SK-N-SH (cell line): ENCODE data around the gene MAPT. TPM values are rescaled to one million over a fixed set of nuclear protein-coding genes. Genes with fewer than 3 reads are reported as not detected.

Source experiments
- CTCF ChIA-PET: fragments of 300-600, 350-600 bp; formaldehyde crosslinking; extraction: SDS; loops from one replicate; lab custom pipeline; 2021; lab: Yijun Ruan, JAX
- POLR2A ChIA-PET: fragments of 350-600 bp; sonication (Branson Sonifier 250); formaldehyde crosslinking; extraction: SDS; loops from one replicate; lab custom pipeline; 2020; ENCODE audit warnings: antibody characterized with exemption, inconsistent platforms; lab: Yijun Ruan, JAX
- DNase-seq: peaks from one replicate; pipeline ENCODE4 v3.0.0; 2012
- H2AFZ ChIP-seq: fragments of 200-600 bp; sonication (generic); 2 replicates; pipeline ENCODE4 v1.8.1; 2016; ENCODE audit warnings: antibody characterized with exemption, mild to moderate bottlenecking, low read depth
- H3F3A ChIP-seq: fragments of 200-600 bp; sonication (generic); replicated peaks from 2 replicates; pipeline ENCODE3; 2016; ENCODE audit warnings: antibody characterized with exemption, mild to moderate bottlenecking; ENCODE audit not compliant: insufficient read depth
- H3K27ac ChIP-seq, 2 experiments: fragments of 200-500 bp in 1 of 2; fragments of 200-600 bp in 1 of 2; sonication (Bioruptor generic) in 1 of 2; sonication (generic), shearing (Covaris generic) in 1 of 2; 2 replicates each; pipeline versions ENCODE4 v1.5.1 to v1.6.1; 2014 to 2016; ENCODE audit warnings: low read depth in 2 of 2, inconsistent platforms in 1 of 2, low read length in 1 of 2, mild to moderate bottlenecking in 1 of 2, mixed read lengths in 1 of 2
- H3K27me3 ChIP-seq: fragments of 200-600 bp; sonication (generic), shearing (Covaris generic); 2 replicates; pipeline ENCODE4 v1.6.1; 2016; ENCODE audit warnings: mixed run types; ENCODE audit not compliant: insufficient read depth
- H3K36me3 ChIP-seq, 2 experiments: fragments of 200-500 bp in 1 of 2; fragments of 200-600 bp in 1 of 2; sonication (Bioruptor generic) in 1 of 2; sonication (generic) in 1 of 2; replicated peaks in 1 of 2; 2 replicates each; pipeline versions ENCODE3 to v1.5.1; 2014 to 2016; ENCODE audit warnings: low read length in 1 of 2, mild to moderate bottlenecking in 1 of 2; ENCODE audit not compliant: insufficient read depth in 2 of 2, control insufficient read depth in 1 of 2
- H3K4me1 ChIP-seq, 2 experiments: fragments of 200-500 bp in 1 of 2; fragments of 200-600 bp in 1 of 2; sonication (Bioruptor generic) in 1 of 2; sonication (generic), shearing (Covaris generic) in 1 of 2; 2 replicates each; pipeline versions ENCODE4 v1.5.1 to v1.6.1; 2014 to 2016; ENCODE audit warnings: low read depth in 1 of 2, low read length in 1 of 2, mixed run types in 1 of 2; ENCODE audit not compliant: insufficient read depth in 2 of 2, control insufficient read depth in 1 of 2
- H3K4me2 ChIP-seq: fragments of 200-600 bp; sonication (generic), shearing (Covaris generic); 2 replicates; pipeline ENCODE4 v1.6.1; 2017; ENCODE audit warnings: mixed run types
- H3K4me3 ChIP-seq, 2 experiments: fragments of 200-500 bp in 1 of 2; fragments of 200-600 bp in 1 of 2; sonication (Bioruptor generic) in 1 of 2; sonication (generic), shearing (Covaris generic) in 1 of 2; 2 replicates each; pipeline versions ENCODE4 v1.5.1 to v1.8.1; 2014 to 2016; ENCODE audit warnings: low read depth in 2 of 2, inconsistent platforms in 1 of 2, low read length in 1 of 2, mild to moderate bottlenecking in 1 of 2, mixed read lengths in 1 of 2, moderate library complexity in 1 of 2
- H3K79me2 ChIP-seq: fragments of 200-600 bp; sonication (generic); 2 replicates; pipeline ENCODE4 v1.8.1; 2017; ENCODE audit warnings: mild to moderate bottlenecking; ENCODE audit not compliant: insufficient read depth
- H3K9ac ChIP-seq: fragments of 200-600 bp; sonication (generic); 2 replicates; pipeline ENCODE4 v1.6.1; 2017; ENCODE audit warnings: mixed run types
- H3K9me2 ChIP-seq: fragments of 200-600 bp; sonication (generic); 2 replicates; pipeline ENCODE4 v1.6.1; 2017; ENCODE audit warnings: mixed run types
- H3K9me3 ChIP-seq: fragments of 200-600 bp; sonication (generic); 2 replicates; pipeline ENCODE4 v1.6.1; 2017; ENCODE audit warnings: mixed run types, mild to moderate bottlenecking, moderate library complexity
- H4K20me1 ChIP-seq: fragments of 200-600 bp; sonication (generic); 2 replicates; pipeline ENCODE4 v1.6.1; 2017; ENCODE audit warnings: mild to moderate bottlenecking, mixed run types; ENCODE audit not compliant: insufficient read depth
- FOSL2 ChIP-seq: IDR thresholded peaks from 2 replicates; pipeline ENCODE4 v1.4.0; 2012; ENCODE audit warnings: low read depth, mild to moderate bottlenecking, moderate library complexity, borderline replicate concordance
- FOXJ3 ChIP-seq: sonication (generic); formaldehyde crosslinking; IDR thresholded peaks from 2 replicates; pipeline ENCODE4 v1.5.1; 2020; ENCODE audit warnings: mild to moderate bottlenecking, missing genetic modification reagents
- IRF3 ChIP-seq: fragments of 150-350 bp; IDR thresholded peaks from 2 replicates; pipeline ENCODE4 v1.6.1; 2016; ENCODE audit warnings: mild to moderate bottlenecking, low read depth, low read length
- JUND ChIP-seq: IDR thresholded peaks from 2 replicates; pipeline ENCODE4 v1.4.0; 2012
- MEF2A ChIP-seq: IDR thresholded peaks from 2 replicates; pipeline ENCODE4 v1.4.0; 2012; ENCODE audit warnings: low read depth, borderline replicate concordance
- MXI1 ChIP-seq: IDR thresholded peaks from 2 replicates; pipeline ENCODE4 v1.6.1; 2012; ENCODE audit warnings: mild to moderate bottlenecking, low read depth, low read length, improper control_type of control experiment
- POLR2AphosphoS5 ChIP-seq: IDR thresholded peaks from 2 replicates; pipeline ENCODE4 v1.6.1; 2012; ENCODE audit warnings: low read depth, low read length
- RAD21 ChIP-seq: IDR thresholded peaks from 2 replicates; pipeline ENCODE4 v1.6.1; 2012; ENCODE audit warnings: mild to moderate bottlenecking, low read length
- RCOR1 ChIP-seq: fragments of 150-350 bp; IDR thresholded peaks from 2 replicates; pipeline ENCODE4 v1.6.1; 2017; ENCODE audit warnings: antibody characterized with exemption, low read length
- REST ChIP-seq: IDR thresholded peaks from 2 replicates; pipeline ENCODE4 v1.6.1; 2012; ENCODE audit warnings: mild to moderate bottlenecking, low read depth, low read length, moderate library complexity
- RFX5 ChIP-seq: IDR thresholded peaks from 2 replicates; pipeline ENCODE4 v1.6.1; 2012; ENCODE audit warnings: mild to moderate bottlenecking, improper control_type of control experiment, low read length
- RXRA ChIP-seq: IDR thresholded peaks from 2 replicates; pipeline ENCODE4 v1.4.0; 2012; ENCODE audit warnings: low read depth, mild to moderate bottlenecking, borderline replicate concordance
- TAF1 ChIP-seq: IDR thresholded peaks from 2 replicates; pipeline ENCODE4 v1.6.1; 2012; ENCODE audit warnings: low read depth, mild to moderate bottlenecking, low read length, moderate library complexity, borderline replicate concordance
- TEAD4 ChIP-seq: IDR thresholded peaks from 2 replicates; pipeline ENCODE4 v1.4.0; 2012; ENCODE audit warnings: mild to moderate bottlenecking, borderline replicate concordance; ENCODE audit not compliant: insufficient read depth
- USF1 ChIP-seq: IDR thresholded peaks from 2 replicates; pipeline ENCODE4 v1.4.0; 2012; ENCODE audit warnings: low read depth, borderline replicate concordance
- YY1 ChIP-seq: IDR thresholded peaks from 2 replicates; pipeline ENCODE4 v1.4.0; 2012; ENCODE audit warnings: low read depth, mild to moderate bottlenecking
- ZBTB33 ChIP-seq: IDR thresholded peaks from 2 replicates; pipeline ENCODE4 v1.4.0; 2012; ENCODE audit warnings: low read depth, borderline replicate concordance
- WGBS: methylation state at CpG from one replicate; pipeline ENCODE4 v1.1.6; 2017; ENCODE audit warnings: low lambda C conversion rate; 5-methylcytosine and 5-hydroxymethylcytosine counted together
- polyA plus RNA-seq, 3 experiments: library from polyadenylated mRNA; depleted of rRNA; stranded (reverse); fragments of >200 nt; gene quantifications; 2 replicates each; pipeline ENCODE4 v1.2.3, GENCODE V29; 2012
- TF ChIP-seq, protein P1 (sequence below): fragments of 150-350 bp; IDR thresholded peaks from 2 replicates; pipeline ENCODE4 v1.6.1; 2017; ENCODE audit warnings: antibody characterized with exemption, low read length, low read depth, borderline replicate concordance

The MAPT gene
- polyA plus RNA-seq, 1 of the 3 experiments (the other 2 are of a cell fraction): 0.74 TPM

GRCh38 chr17:45896803-45897693 is 2.7 kb downstream of the MAPT start:
- H2AFZ ChIP-seq: no peak overlapping the region
- no peak for DNase-seq
- H3K4me2 ChIP-seq: no peak overlapping the region
- H3K36me3 ChIP-seq: no peaks in the 10 kb centered on the region
- TF ChIP-seq MXI1 (no peak), RCOR1 (no peak), POLR2AphosphoS5 (no peak), RFX5 (no peak), YY1 (no peak), FOSL2 (no peak), REST (no peak), MEF2A (no peak), FOXJ3 (CRISPR knock-in tag) (no peak), TAF1 (no peak), IRF3 (no peak), ZBTB33 (no peak), JUND (no peak), USF1 (no peak), TEAD4 (no peak), RXRA (no peak), RAD21 (no peak)
- TF ChIP-seq, protein P1, sequence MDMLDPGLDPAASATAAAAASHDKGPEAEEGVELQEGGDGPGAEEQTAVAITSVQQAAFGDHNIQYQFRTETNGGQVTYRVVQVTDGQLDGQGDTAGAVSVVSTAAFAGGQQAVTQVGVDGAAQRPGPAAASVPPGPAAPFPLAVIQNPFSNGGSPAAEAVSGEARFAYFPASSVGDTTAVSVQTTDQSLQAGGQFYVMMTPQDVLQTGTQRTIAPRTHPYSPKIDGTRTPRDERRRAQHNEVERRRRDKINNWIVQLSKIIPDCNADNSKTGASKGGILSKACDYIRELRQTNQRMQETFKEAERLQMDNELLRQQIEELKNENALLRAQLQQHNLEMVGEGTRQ: no peak
- H4K20me1 ChIP-seq: no peaks in the 10 kb centered on the region
- peaks cover 62% of the 10 kb centered on the region for H3K27me3 ChIP-seq
- H3K9ac ChIP-seq: no peak overlapping the region
- 67% methylated on average over 66 of the region's 67 CpGs for WGBS
- no peak overlapping the region for H3K27ac ChIP-seq
- no peaks in the 10 kb centered on the region for H3K79me2 ChIP-seq
- peaks cover 6% of the 10 kb centered on the region for H3F3A ChIP-seq
- H3K9me3 ChIP-seq: no peaks in the 10 kb centered on the region
- ChIA-PET POLR2A (no interaction called here), CTCF (interaction anchor here (0.8 to 1.7 kb wide), 4 partner anchors 10 to 82 kb away, joined by 3 to 6 read pairs (median 3); no protein-coding TSS in a partner anchor)
- H3K9me2 ChIP-seq: no peaks in the 10 kb centered on the region
- H3K4me3 ChIP-seq: no peak overlapping the region; a peak in 1 of 4 replicates
- peaks cover 0 to 19% of the 10 kb centered on the region in 2 experiments; a peak in 1 of 4 replicates for H3K4me1 ChIP-seq
